ENCODE results near the gene RNU7-1.

Gene RNU7-1

DNA sequence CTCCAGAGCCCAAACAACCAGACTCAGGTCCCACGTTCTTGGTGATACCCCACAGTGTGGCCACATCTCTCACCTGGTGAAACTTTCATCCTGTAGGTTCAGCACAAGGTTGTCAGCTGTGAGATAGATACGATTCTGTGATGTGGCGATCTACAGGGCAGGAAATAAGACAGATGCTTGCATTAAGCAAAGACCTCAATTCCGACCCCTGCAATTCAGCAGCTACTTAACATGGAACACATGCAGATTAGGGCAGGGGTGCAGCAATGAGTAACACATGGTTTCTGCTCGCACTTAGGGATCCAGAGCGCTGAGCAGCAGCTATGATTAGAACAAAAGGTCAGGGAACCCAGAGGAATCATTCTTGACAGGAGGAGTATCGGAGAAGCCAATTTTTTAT is 22.7 kb downstream of the RNU7-1 start:
- Histone ChIP-seq H3K9me3 (ENCODE audit: control insufficient read depth, low read length) (no peaks in the 10 kb centered on the region), H3K18ac (ENCODE audit: low read depth in 1 of 2, low read length in 2 of 2) (no peak overlapping the region), H4K91ac (ENCODE audit: low read length) (no peak overlapping the region), H2AFZ (ENCODE audit: low read depth, low read length) (no peak overlapping the region), H2BK12ac (ENCODE audit: low read length in 2 of 2) (no peak overlapping the region), H3K27me3 (ENCODE audit: control insufficient read depth in 1 of 2, insufficient read depth in 1 of 2, low read length in 2 of 2) (no peaks in the 10 kb centered on the region), H3K36me3 (ENCODE audit: control insufficient read depth in 1 of 2, insufficient read depth in 2 of 2, low read depth in 1 of 2, low read length in 2 of 2) (peaks cover 45 to 54% of the 10 kb centered on the region in 2 experiments), H3K4me1 (ENCODE audit: control insufficient read depth, insufficient read depth, low read depth, low read length) (peaks cover 22% of the 10 kb centered on the region), H3K14ac (ENCODE audit: low read length in 2 of 2) (no peak overlapping the region), H2BK120ac (ENCODE audit: low read depth, low read length) (no peak overlapping the region), H3K4ac (ENCODE audit: low read depth in 1 of 2, low read length in 2 of 2) (no peak overlapping the region), H4K8ac (ENCODE audit: low read length) (no peak overlapping the region), H2BK15ac (ENCODE audit: low read depth, poor library complexity, severe bottlenecking) (no peak overlapping the region), H3K27ac (ENCODE audit: low read length, poor library complexity, severe bottlenecking) (no peak overlapping the region), H2AK5ac (ENCODE audit: low read length, severe bottlenecking) (no peak overlapping the region), H3K9ac (ENCODE audit: low read length) (no peak overlapping the region), H3K4me3 (ENCODE audit: insufficient read depth in 1 of 2, low read depth in 1 of 2, low read length in 2 of 2) (no peak overlapping the region), H2BK5ac (ENCODE audit: low read depth, low read length, poor library complexity, severe bottlenecking) (no peak overlapping the region), H3K79me1 (replicated peaks; ENCODE audit: low read length, poor library complexity, severe bottlenecking) (peaks cover 13% of the 10 kb centered on the region), H3K23ac (ENCODE audit: low read length in 2 of 2) (no peak overlapping the region), H3K4me2 (ENCODE audit: low read length, poor library complexity, severe bottlenecking) (no peak overlapping the region)
- WGBS, result 92% methylated on average over 7 of the region's 7 CpGs
- no peak for DNase-seq

DNA sequence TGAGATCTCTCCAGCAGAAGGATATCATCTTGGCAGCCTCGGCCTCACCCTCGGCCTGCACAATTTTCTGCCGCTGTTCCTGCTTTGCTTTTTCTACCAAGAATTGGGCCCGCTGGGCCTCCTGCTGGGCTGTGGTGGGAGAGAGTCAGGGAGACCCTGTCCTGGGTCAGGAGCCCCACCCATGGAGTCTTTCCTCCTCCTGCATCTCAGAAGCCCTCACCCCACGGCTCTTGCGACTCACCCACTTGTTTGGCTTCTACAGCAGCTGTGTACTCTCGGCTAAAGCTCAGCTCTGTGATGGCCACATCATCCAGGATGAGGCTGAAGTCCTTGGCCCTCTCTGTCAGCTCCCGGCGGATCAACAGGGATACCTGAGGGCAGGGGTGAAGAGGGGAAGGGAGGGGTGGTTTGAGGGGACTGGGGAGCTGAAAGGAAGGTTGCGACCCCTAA is 24.1 kb downstream of the RNU7-1 start:
- Histone ChIP-seq H3K4ac (ENCODE audit: low read depth in 1 of 2, low read length in 2 of 2) (no peak overlapping the region), H3K4me3 (ENCODE audit: insufficient read depth in 1 of 2, low read depth in 1 of 2, low read length in 2 of 2) (no peak overlapping the region), H2AK5ac (ENCODE audit: low read length, severe bottlenecking) (no peak overlapping the region), H3K9ac (ENCODE audit: low read length) (peak overlapping the region; percentile 14), H2BK12ac (ENCODE audit: low read length in 2 of 2) (no peak overlapping the region), H2BK5ac (ENCODE audit: low read depth, low read length, poor library complexity, severe bottlenecking) (no peak overlapping the region), H3K9me3 (ENCODE audit: control insufficient read depth, low read length) (no peaks in the 10 kb centered on the region), H3K4me1 (ENCODE audit: control insufficient read depth, insufficient read depth, low read depth, low read length) (peaks cover 12% of the 10 kb centered on the region), H3K18ac (ENCODE audit: low read depth in 1 of 2, low read length in 2 of 2) (no peak overlapping the region), H3K4me2 (ENCODE audit: low read length, poor library complexity, severe bottlenecking) (no peak overlapping the region), H4K8ac (ENCODE audit: low read length) (peak overlapping the region; percentile 41), H3K23ac (ENCODE audit: low read length in 2 of 2) (no peak overlapping the region), H4K91ac (ENCODE audit: low read length) (no peak overlapping the region), H3K27me3 (ENCODE audit: control insufficient read depth in 1 of 2, insufficient read depth in 1 of 2, low read length in 2 of 2) (no peaks in the 10 kb centered on the region), H2AFZ (ENCODE audit: low read depth, low read length) (no peak overlapping the region), H3K27ac (ENCODE audit: low read length, poor library complexity, severe bottlenecking) (no peak overlapping the region), H2BK15ac (ENCODE audit: low read depth, poor library complexity, severe bottlenecking) (no peak overlapping the region), H2BK120ac (ENCODE audit: low read depth, low read length) (no peak overlapping the region), H3K14ac (ENCODE audit: low read length in 2 of 2) (no peak overlapping the region), H3K79me1 (replicated peaks; ENCODE audit: low read length, poor library complexity, severe bottlenecking) (peaks cover 15% of the 10 kb centered on the region), H3K36me3 (ENCODE audit: control insufficient read depth in 1 of 2, insufficient read depth in 2 of 2, low read depth in 1 of 2, low read length in 2 of 2) (peaks cover 45 to 54% of the 10 kb centered on the region in 2 experiments)
- 83% methylated on average over 7 of the region's 10 CpGs for WGBS
- DNase-seq, result no peak

DNA sequence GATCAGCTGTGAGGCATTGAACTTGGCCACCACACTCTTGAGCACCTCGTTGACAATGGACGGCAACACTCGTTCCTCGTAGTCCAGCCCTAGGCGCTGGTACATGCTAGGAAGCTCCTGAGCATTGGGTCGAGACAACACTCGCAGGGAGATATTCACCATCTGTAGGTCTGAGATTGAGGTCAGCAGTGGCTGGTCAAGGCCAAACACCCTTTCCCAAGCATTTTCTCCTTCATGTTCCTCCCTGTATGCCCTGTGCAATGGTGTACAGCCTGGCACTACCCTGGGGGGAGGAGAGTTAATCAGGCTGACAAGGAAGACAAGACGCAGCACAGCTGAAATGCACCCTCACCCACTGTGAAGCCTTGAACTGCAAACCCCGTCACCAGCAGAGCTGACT is 24.8 kb downstream of the RNU7-1 start:
- H3K23ac ChIP-seq (ENCODE audit: low read length in 2 of 2), result no peak overlapping the region
- H3K4me3 ChIP-seq (ENCODE audit: insufficient read depth in 1 of 2, low read depth in 1 of 2, low read length in 2 of 2), result peak overlapping the region in 1 of 2 experiments; percentile 100
- H2AK5ac ChIP-seq (ENCODE audit: low read length, severe bottlenecking), result no peak overlapping the region
- H4K91ac ChIP-seq (ENCODE audit: low read length), result no peak overlapping the region
- no peak overlapping the region for H3K18ac ChIP-seq (ENCODE audit: low read depth in 1 of 2, low read length in 2 of 2)
- H3K27me3 ChIP-seq (ENCODE audit: control insufficient read depth in 1 of 2, insufficient read depth in 1 of 2, low read length in 2 of 2), result no peaks in the 10 kb centered on the region
- H2BK15ac ChIP-seq (ENCODE audit: low read depth, poor library complexity, severe bottlenecking), result no peak overlapping the region
- H2BK12ac ChIP-seq (ENCODE audit: low read length in 2 of 2), result no peak overlapping the region
- peaks cover 12% of the 10 kb centered on the region for H3K4me1 ChIP-seq (ENCODE audit: control insufficient read depth, insufficient read depth, low read depth, low read length)
- H3K9me3 ChIP-seq (ENCODE audit: control insufficient read depth, low read length), result no peaks in the 10 kb centered on the region
- H3K4me2 ChIP-seq (ENCODE audit: low read length, poor library complexity, severe bottlenecking), result no peak overlapping the region
- H2BK5ac ChIP-seq (ENCODE audit: low read depth, low read length, poor library complexity, severe bottlenecking), result no peak overlapping the region
- H3K14ac ChIP-seq (ENCODE audit: low read length in 2 of 2), result no peak overlapping the region
- H3K9ac ChIP-seq (ENCODE audit: low read length), result peak overlapping the region; percentile 100
- H3K27ac ChIP-seq (ENCODE audit: low read length, poor library complexity, severe bottlenecking), result no peak overlapping the region
- H2BK120ac ChIP-seq (ENCODE audit: low read depth, low read length), result no peak overlapping the region
- no peak overlapping the region for H4K8ac ChIP-seq (ENCODE audit: low read length)
- H3K4ac ChIP-seq (ENCODE audit: low read depth in 1 of 2, low read length in 2 of 2), result no peak overlapping the region
- DNase-seq, result no peak
- 96% methylated on average over 8 of the region's 9 CpGs for WGBS
- no peak overlapping the region for H2AFZ ChIP-seq (ENCODE audit: low read depth, low read length)
- H3K79me1 ChIP-seq (replicated peaks; ENCODE audit: low read length, poor library complexity, severe bottlenecking), result peaks cover 16% of the 10 kb centered on the region
- peaks cover 45 to 54% of the 10 kb centered on the region in 2 experiments for H3K36me3 ChIP-seq (ENCODE audit: control insufficient read depth in 1 of 2, insufficient read depth in 2 of 2, low read depth in 1 of 2, low read length in 2 of 2)

DNA sequence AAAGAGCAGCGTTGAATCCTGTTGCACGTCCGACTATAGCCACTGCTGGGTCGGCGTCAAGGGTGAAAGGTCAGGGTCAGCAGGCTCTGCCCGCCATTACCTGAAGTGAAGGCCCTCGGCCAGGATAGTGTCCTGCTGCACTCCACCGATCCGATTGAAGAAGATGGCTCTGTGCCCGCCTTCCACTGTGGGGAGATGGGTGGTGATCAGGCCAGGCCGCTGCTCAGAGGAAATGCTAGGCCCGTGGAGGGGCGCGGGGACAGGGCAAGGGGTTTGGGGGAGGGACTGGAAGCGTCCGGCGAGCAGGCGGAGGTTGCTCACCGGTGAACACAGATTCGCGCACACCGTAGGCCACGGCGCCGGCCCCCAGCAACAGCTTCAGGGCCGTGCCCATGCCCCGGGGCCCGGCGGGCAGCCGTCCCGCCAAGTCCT is 26.5 kb downstream of the RNU7-1 start:
- peak overlapping the region; percentile 100 for H3K9ac ChIP-seq (ENCODE audit: low read length)

More for the DNA sequence above, 26.5 kb downstream of the RNU7-1 start:
- H3K4ac ChIP-seq (ENCODE audit: low read depth in 1 of 2, low read length in 2 of 2), result peak overlapping the region; percentile 75 to 83
- H3K18ac ChIP-seq (ENCODE audit: low read depth in 1 of 2, low read length in 2 of 2), result peak overlapping the region; percentile 46 to 93
- H3K27ac ChIP-seq (ENCODE audit: low read length, poor library complexity, severe bottlenecking), result peak overlapping the region; percentile 54
- DNase-seq, result no peak
- no peak overlapping the region for H2BK15ac ChIP-seq (ENCODE audit: low read depth, poor library complexity, severe bottlenecking)
- H4K91ac ChIP-seq (ENCODE audit: low read length), result peak overlapping the region; percentile 83
- no peak overlapping the region for H2BK120ac ChIP-seq (ENCODE audit: low read depth, low read length)
- H3K9me3 ChIP-seq (ENCODE audit: control insufficient read depth, low read length), result no peaks in the 10 kb centered on the region
- peaks cover 12% of the 10 kb centered on the region for H3K4me1 ChIP-seq (ENCODE audit: control insufficient read depth, insufficient read depth, low read depth, low read length)
- peak overlapping the region in 1 of 2 experiments; percentile 5 for H3K14ac ChIP-seq (ENCODE audit: low read length in 2 of 2)
- no peak overlapping the region for H2BK5ac ChIP-seq (ENCODE audit: low read depth, low read length, poor library complexity, severe bottlenecking)
- peak overlapping the region in 1 of 2 experiments; percentile 18 for H2BK12ac ChIP-seq (ENCODE audit: low read length in 2 of 2)
- H3K4me3 ChIP-seq (ENCODE audit: insufficient read depth in 1 of 2, low read depth in 1 of 2, low read length in 2 of 2), result peak overlapping the region; percentile 80 to 100
- peak overlapping the region; percentile 73 for H4K8ac ChIP-seq (ENCODE audit: low read length)
- H2AFZ ChIP-seq (ENCODE audit: low read depth, low read length), result no peak overlapping the region
- H2AK5ac ChIP-seq (ENCODE audit: low read length, severe bottlenecking), result peak overlapping the region; percentile 88
- peaks cover 23% of the 10 kb centered on the region for H3K79me1 ChIP-seq (replicated peaks; ENCODE audit: low read length, poor library complexity, severe bottlenecking)
- WGBS, result 2% methylated on average over 27 of the region's 31 CpGs
- peak overlapping the region; percentile 62 for H3K4me2 ChIP-seq (ENCODE audit: low read length, poor library complexity, severe bottlenecking)
- H3K27me3 ChIP-seq (ENCODE audit: control insufficient read depth in 1 of 2, insufficient read depth in 1 of 2, low read length in 2 of 2), result no peaks in the 10 kb centered on the region
- peaks cover 43 to 57% of the 10 kb centered on the region in 2 experiments for H3K36me3 ChIP-seq (ENCODE audit: control insufficient read depth in 1 of 2, insufficient read depth in 2 of 2, low read depth in 1 of 2, low read length in 2 of 2)
- H3K23ac ChIP-seq (ENCODE audit: low read length in 2 of 2), result peak overlapping the region in 1 of 2 experiments; percentile 2

Measured in mesenchymal stem cell (in vitro differentiated cells and primary cell).